DND-41 (cell line): ENCODE data around the gene ROBO2.

ENCODE experiments used
- ATAC-seq: fragments of 200-7000 bp; cut with Tn5 transposase; 3 replicates; pipeline ENCODE4 v1.9.1; 2021; ENCODE audit warnings: low read depth; ENCODE audit not compliant: insufficient read depth
- DNase-seq: peaks from one replicate; pipeline ENCODE4 v3.0.0-alpha.2; 2020
- H2AFZ ChIP-seq: 2 replicates; pipeline ENCODE4 v1.6.0; 2012; ENCODE audit warnings: low read depth, low read length
- H3K27ac ChIP-seq: 2 replicates; pipeline ENCODE4 v1.5.1; 2012; ENCODE audit warnings: low read length, inconsistent platforms
- H3K27me3 ChIP-seq: fragments of 200-600 bp; sonication (generic); 2 replicates; pipeline ENCODE4 v1.6.0; 2012; ENCODE audit warnings: low read length, mild to moderate bottlenecking, inconsistent platforms; ENCODE audit not compliant: insufficient read depth, poor library complexity
- H3K36me3 ChIP-seq: 2 replicates; pipeline ENCODE4 v1.5.1; 2012; ENCODE audit warnings: low read length, inconsistent platforms; ENCODE audit not compliant: insufficient read depth
- H3K4me1 ChIP-seq: 2 replicates; pipeline ENCODE4 v1.5.1; 2012; ENCODE audit warnings: mild to moderate bottlenecking, low read length; ENCODE audit not compliant: insufficient read depth
- H3K4me2 ChIP-seq: 2 replicates; pipeline ENCODE4 v1.6.0; 2012; ENCODE audit warnings: mild to moderate bottlenecking, moderate library complexity, low read length, inconsistent platforms; ENCODE audit not compliant: insufficient read depth
- H3K4me3 ChIP-seq, 2 experiments: fragments of 200-600 bp in 1 of 2; shearing (Covaris generic) in 1 of 2; 2 replicates each; pipeline ENCODE4 v1.5.1; 2012 to 2016; ENCODE audit warnings: inconsistent platforms in 2 of 2, low read length in 2 of 2, mild to moderate bottlenecking in 2 of 2, low read depth in 1 of 2, moderate library complexity in 1 of 2
- H3K79me2 ChIP-seq: 2 replicates; pipeline ENCODE4 v1.6.0; 2012; ENCODE audit warnings: low read length, inconsistent platforms; ENCODE audit not compliant: insufficient read depth
- H3K9ac ChIP-seq: 2 replicates; pipeline ENCODE4 v1.6.0; 2012; ENCODE audit warnings: low read depth, mild to moderate bottlenecking, inconsistent platforms, low read length, moderate library complexity
- H3K9me3 ChIP-seq: 2 replicates; pipeline ENCODE4 v1.5.1; 2012; ENCODE audit warnings: low read length, moderate library complexity, mild to moderate bottlenecking, inconsistent platforms; ENCODE audit not compliant: insufficient read depth, severe bottlenecking
- H4K20me1 ChIP-seq: 2 replicates; pipeline ENCODE4 v1.6.0; 2012; ENCODE audit warnings: low read length; ENCODE audit not compliant: insufficient read depth
- EZH2 ChIP-seq: IDR thresholded peaks from 3 replicates; pipeline ENCODE4 v1.6.1; 2012; ENCODE audit warnings: borderline replicate concordance, low read depth, mild to moderate bottlenecking, moderate library complexity, low read length, inconsistent platforms; ENCODE audit not compliant: severe bottlenecking
- TF ChIP-seq, protein P1 (sequence below): IDR thresholded peaks from 2 replicates; pipeline ENCODE4 v1.5.1; 2012; ENCODE audit warnings: borderline replicate concordance, low read length, moderate library complexity, mild to moderate bottlenecking; ENCODE audit not compliant: poor library complexity, severe bottlenecking; ENCODE audit errors: extremely low read depth

Gene ROBO2

DNA sequence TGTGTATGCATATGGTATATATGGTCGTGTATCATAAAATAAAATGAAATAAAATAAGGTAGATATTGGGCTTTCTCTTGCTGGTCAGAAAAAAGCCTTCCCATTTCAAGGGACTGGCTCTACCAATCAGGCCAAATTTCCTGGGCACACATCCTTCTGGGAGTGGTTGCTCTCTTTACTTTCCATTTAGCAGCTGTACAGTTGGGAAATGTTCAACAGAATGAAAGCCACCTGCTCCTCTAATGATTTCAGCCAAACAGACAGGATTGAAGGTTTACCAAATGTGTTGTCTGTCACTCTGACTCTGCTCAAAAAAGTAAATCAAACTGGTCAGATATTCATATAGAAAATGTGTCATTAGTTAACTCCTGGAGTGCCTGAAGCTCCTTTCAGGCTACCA is 380.4 kb downstream of the ROBO2 start:
- H3K36me3 ChIP-seq = no peaks in the 10 kb centered on the region
- ATAC-seq = no peak
- H3K4me2 ChIP-seq = no peak overlapping the region
- no peak overlapping the region for H3K4me3 ChIP-seq
- H3K79me2 ChIP-seq = no peaks in the 10 kb centered on the region
- no peak overlapping the region for H2AFZ ChIP-seq
- H3K9me3 ChIP-seq = no peaks in the 10 kb centered on the region
- H4K20me1 ChIP-seq = no peaks in the 10 kb centered on the region
- H3K27ac ChIP-seq = no peak overlapping the region
- TF ChIP-seq, protein P1, sequence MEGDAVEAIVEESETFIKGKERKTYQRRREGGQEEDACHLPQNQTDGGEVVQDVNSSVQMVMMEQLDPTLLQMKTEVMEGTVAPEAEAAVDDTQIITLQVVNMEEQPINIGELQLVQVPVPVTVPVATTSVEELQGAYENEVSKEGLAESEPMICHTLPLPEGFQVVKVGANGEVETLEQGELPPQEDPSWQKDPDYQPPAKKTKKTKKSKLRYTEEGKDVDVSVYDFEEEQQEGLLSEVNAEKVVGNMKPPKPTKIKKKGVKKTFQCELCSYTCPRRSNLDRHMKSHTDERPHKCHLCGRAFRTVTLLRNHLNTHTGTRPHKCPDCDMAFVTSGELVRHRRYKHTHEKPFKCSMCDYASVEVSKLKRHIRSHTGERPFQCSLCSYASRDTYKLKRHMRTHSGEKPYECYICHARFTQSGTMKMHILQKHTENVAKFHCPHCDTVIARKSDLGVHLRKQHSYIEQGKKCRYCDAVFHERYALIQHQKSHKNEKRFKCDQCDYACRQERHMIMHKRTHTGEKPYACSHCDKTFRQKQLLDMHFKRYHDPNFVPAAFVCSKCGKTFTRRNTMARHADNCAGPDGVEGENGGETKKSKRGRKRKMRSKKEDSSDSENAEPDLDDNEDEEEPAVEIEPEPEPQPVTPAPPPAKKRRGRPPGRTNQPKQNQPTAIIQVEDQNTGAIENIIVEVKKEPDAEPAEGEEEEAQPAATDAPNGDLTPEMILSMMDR = no peak
- TF ChIP-seq EZH2 = no peak
- DNase-seq = no peak
- H3K27me3 ChIP-seq = no peaks in the 10 kb centered on the region
- H3K4me1 ChIP-seq = no peaks in the 10 kb centered on the region
- H3K9ac ChIP-seq = no peak overlapping the region

DNA sequence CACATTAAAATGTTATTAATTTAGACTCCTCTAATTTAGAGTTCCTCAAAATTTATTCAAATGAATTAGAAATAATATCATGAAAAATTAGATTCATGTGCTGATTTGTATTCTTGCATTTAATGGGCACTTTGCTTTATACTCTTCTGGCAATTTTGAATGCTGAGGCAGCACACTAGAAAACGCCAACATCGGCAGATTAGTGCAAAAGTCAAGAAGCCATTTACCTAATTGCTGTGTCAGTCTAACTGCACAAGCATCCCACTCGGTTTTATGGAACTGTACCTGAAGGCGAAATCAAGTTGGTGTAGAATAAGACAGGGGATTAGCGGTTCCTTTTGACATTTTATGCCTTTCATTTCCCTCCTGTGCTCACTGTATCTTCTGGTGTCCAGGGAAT is 382.0 kb downstream of the ROBO2 start:
- Histone ChIP-seq H3K27me3 (no peaks in the 10 kb centered on the region), H3K79me2 (no peaks in the 10 kb centered on the region), H4K20me1 (no peaks in the 10 kb centered on the region), H3K9ac (no peak overlapping the region), H2AFZ (no peak overlapping the region), H3K4me2 (no peak overlapping the region), H3K4me1 (no peaks in the 10 kb centered on the region), H3K9me3 (no peaks in the 10 kb centered on the region), H3K36me3 (no peaks in the 10 kb centered on the region), H3K4me3 (no peak overlapping the region), H3K27ac (no peak overlapping the region)
- TF ChIP-seq, protein P1 = no peak
- no peak for TF ChIP-seq EZH2
- DNase-seq (no peak), ATAC-seq (no peak)

DNA sequence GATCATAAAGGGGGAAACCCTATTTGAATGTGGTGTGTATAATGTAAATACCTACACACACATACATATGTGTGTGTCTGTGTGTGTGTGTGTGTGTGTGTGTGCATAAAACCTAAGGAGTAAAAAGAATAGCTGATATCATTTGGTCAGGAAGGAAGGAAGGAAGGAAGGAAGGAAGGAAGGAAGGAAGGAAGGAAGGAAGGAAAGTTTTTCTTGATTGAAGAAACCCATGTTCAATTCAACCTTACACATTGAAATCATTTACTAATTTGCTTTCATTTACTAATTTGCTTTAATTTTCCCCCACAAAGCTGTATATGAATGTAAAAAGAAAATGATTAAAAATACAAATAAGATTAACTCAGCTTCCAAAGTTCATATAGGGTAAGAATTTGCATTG is 386.6 kb downstream of the ROBO2 start:
- DNase-seq = no peak
- TF ChIP-seq EZH2 = no peak
- TF ChIP-seq, protein P1 = no peak
- H3K36me3 ChIP-seq = no peaks in the 10 kb centered on the region
- H3K27ac ChIP-seq = no peak overlapping the region
- no peaks in the 10 kb centered on the region for H3K4me1 ChIP-seq
- H2AFZ ChIP-seq = no peak overlapping the region
- H4K20me1 ChIP-seq = no peaks in the 10 kb centered on the region
- no peaks in the 10 kb centered on the region for H3K27me3 ChIP-seq
- no peak overlapping the region for H3K4me3 ChIP-seq
- H3K4me2 ChIP-seq = no peak overlapping the region
- no peaks in the 10 kb centered on the region for H3K79me2 ChIP-seq
- H3K9me3 ChIP-seq = no peaks in the 10 kb centered on the region
- no peak overlapping the region for H3K9ac ChIP-seq
- no peak for ATAC-seq

DNA sequence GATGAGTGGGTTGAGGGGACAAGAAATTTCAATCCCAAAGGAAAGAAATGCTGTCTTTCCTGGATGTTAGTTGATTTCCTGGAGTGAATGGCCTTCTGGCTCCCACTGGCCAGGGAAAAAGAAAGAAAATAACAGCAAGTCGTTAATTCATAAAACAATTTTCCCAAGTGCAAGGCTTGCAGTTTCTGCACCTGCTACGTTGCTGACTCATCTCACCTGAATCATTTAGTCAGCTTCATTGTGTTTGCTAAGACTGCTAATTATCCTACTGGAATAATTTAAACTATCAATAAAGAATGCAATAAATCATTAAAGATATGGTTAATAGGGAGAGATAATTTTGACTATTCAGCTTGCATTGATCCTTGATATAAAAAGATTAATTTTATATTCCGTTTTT is 387.6 kb downstream of the ROBO2 start:
- Histone ChIP-seq H3K27me3 (no peaks in the 10 kb centered on the region), H3K9me3 (no peaks in the 10 kb centered on the region), H3K4me3 (no peak overlapping the region), H4K20me1 (no peaks in the 10 kb centered on the region), H3K79me2 (no peaks in the 10 kb centered on the region), H3K4me2 (no peak overlapping the region), H3K27ac (no peak overlapping the region), H3K36me3 (no peaks in the 10 kb centered on the region), H3K4me1 (no peaks in the 10 kb centered on the region), H2AFZ (no peak overlapping the region), H3K9ac (no peak overlapping the region)
- ATAC-seq (no peak), DNase-seq (no peak)
- TF ChIP-seq, protein P1 = no peak
- TF ChIP-seq EZH2 = no peak
